NCI-H345 (cell line): ENCODE results near the gene NR2F6.

Experiments used
- DNase-seq: peaks from one replicate; lab custom pipeline; 2025; lab: John Stamatoyannopoulos, UW

Gene NR2F6

DNA sequence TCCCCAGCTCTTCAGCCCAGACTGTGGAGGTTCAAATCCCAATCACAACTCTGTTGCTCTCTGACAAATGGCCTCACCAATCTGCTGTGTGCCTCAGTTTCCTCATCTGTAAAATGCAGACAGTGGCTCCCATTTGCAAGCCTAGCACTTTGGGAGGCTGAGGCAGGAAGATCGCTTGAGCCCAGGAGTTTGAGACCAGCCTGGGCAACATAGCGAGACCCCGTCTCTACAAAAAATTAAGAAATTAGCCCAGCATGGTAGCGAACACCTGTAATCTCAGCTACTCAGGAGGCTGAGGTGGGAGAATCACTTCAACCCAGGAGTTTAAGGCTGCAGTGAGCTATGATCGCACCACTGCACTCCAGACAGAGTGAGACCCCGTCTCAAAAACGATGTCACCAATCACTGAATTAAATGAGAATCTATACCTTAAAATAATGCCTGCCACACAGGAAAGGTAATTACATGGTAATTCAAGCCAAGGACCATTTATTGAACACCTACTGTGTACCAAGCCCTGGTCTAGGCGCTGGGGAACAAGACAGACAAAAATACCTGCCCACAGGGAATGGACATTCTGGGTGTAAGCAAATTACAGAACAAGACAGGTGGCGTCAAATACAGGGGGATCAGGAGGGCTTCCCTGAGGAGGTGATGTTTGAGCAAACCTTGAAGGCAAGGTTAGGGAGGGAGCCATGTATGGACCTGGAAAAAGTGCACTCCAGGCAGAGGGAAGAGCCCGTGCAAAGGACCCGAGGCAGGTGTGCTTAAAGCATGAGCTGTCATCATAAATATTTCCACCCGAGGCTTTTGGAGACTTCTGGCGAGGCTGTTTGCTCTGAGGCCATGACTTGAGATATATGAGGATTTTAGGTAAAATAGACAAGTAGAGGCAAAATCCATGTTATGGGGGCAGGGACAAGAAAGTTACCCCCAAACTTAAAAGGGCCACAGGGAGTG is 7.7 kb downstream of the NR2F6 start:
- DNase-seq = no peak

DNA sequence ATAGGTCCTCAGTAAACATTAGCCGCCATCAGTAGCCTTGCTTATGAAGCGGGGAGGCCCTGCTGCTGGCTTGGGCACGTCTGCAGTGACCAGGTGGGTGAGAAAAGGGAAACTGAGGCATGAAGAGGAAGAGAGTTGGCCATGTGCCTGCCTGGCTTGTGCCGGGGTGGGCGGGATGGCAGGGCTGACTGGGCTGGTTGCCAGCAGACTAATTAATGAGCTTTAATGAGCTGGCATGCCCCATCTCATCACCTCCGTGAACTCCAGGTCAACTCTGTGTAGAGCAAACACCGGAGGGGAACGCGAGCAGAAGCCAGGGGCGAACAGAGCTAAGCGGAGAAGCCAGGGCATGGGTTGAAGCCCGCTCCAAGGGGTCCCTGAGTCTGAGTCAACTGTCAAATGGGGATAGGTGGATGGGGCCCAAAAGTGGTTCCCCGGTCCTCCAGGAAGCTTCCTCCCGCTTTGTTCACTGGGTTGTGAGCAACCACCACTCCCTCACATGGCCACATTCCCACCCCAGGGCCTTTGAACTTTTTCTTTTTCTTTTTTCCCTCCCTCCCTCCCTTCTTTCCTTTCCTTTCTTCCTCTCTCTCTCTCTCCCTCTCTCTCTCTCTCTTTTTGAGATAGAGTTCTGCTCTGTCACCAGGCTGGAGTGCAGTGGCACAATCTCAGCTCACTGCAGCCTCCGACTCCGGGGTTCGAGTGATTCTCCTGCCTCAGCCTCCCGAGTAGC is 8.7 kb downstream of the NR2F6 start:
- DNase-seq = no peak

DNA sequence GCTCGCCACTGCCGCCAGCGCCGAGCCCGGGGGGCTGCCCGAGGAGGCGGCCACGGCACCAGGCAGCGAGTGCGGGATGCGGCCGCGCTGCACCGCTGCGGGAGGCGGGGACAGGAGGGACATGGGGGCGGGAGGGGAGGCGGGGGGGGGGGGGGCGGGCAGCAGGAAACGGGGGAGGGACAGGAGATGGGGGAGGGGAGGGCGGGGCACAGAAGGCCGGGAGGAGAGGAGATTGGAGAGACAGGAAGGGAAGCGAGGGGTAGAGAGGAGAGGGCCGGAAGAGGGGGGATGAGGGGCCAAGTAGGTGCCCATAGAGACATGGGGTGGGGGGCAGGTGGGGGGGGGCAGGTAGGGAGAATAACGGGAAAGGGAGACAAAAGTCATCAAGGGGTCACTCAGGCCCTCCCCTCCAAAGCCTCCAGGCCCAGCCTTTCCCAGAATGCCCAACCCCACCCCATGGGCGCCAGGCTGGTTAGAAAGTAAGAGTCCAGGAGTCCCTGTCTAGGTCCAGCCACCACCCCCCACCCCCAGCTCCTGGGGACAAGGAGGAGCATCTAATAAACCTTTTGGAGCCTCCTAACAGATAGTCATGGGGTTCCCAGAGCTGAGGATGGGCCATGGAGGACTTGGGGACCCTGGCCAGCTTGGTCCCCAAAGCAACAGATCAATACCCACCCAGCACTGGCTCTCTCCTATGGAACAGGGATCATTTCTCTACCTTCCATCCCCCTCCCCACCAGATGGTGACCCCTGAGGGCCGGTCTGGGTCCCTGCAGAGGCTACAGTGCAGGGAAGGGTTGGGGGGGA is 9.5 kb downstream of the NR2F6 start:
- peak; percentile 60 for DNase-seq

DNA sequence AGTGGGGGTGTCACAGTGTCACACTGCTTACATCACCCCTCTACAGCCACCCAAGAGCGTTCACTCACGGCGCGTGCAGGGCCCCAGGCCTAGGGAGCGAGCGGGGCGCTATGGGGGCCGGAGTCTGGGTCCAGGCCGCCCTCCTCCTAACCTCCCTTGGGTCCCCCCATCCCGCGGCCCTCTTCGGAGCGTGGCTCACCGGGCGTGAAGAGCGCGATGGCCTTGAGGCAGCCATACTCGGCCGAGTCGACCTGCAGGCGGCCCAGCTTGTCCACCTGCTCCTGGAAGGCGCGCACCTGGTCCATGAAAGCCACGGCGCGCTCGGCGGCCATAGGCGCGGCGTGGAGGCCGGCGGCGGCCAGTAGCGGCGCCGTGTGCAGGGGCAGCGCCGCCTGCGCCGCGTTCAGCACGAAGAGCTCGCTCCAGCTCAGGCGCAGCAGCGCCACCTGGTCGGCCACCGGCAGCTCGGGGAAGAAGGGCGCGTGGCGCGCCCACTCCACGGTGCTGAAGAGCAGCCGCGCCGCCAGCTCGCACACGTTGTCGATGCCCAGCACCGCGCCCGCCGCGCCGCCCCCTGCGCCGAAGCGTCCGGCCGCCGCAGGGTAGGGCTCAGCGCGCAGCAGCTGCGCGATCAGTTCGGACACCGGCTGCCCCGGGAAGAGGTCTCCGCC is 10.3 kb downstream of the NR2F6 start:
- DNase-seq = peak; percentile 60

DNA sequence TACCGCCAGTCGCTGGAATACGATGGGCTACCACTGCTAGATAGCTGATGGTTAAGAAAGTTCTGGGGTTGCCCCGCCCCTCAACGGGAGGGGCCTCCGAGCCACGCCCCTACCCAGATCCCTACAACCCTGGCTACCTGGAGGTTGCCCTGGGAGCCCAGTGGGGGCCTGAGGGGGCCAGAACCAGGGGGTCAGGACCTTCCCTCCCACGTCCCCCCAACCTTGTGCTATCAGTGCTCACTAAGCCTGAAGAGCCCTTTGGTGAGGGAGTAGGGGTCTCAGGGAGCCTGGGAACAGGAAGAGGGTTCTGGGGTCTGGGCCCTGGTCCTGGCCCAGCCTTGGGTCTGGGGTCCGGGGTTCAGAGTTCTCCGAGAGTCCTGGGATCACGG is 10.8 kb downstream of the NR2F6 start:
- DNase-seq = peak; percentile 64

DNA sequence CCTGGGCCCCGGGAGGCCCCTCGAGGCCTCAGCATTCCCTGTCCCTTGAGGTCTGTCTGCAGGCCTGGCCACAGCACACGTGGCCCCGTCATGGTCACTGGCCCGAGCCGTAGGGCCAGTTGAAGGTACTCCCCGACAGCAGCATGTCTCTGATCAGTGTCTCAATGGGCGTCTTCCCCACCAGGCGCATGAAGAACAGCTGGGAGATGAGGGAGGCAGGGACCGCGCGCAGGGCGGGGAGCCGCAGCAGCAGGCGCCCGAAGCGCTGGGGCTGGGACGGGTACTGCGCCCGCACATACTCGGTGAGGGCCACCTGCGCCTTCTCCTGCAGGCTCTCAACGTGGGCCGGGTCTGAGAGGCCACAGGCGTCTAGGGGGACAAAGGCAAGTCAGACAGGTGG is 13.5 kb downstream of the NR2F6 start:
- DNase-seq = no peak

DNA sequence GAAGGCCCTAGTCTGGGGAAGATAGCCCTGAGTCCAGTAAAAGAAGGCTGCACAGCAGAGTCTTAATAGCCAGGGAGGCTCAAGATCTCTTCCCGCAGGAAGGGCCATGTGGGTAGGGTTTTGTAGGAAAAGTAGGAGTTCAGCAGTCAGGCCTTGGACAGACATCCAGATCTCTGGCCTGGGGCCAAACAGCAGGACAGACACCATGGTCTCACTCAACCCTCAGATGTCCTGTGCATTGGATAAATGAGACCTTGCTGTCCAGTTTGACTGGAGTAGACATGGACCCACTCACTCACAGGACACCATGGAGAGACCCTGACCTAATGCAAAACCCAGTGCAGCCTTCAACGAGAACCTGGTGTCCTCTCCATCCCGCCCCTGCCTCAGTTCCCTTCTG is 15.8 kb downstream of the NR2F6 start:
- no peak for DNase-seq

DNA sequence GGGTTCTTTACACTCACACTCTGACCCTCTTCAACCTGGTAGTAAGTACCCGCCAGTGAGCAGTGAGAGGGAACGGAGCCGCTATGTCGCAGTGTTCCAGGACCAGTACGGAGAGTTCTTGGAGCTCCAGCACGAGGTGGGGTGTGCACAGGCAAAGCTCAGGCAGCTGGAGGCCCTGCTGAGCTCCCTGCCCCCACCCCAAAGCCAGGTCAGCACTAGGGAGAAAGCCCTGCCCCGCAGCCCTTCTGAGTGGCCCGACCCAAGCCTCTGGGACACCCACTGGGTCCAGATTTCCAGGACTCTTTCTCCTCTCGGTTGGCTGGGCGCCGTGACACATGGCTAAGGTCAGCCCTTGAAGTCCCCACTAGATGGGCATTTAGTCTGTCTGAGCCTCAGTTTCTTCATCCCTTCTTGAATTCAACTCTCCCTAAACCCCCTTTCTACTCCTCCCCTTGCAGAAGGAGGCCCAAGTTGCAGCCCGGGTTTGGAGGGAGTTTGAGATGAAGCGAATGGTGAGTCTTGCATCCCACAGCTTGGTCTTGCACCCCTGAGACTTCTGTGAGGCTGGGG is 17.8 kb downstream of the NR2F6 start:
- no peak for DNase-seq

DNA sequence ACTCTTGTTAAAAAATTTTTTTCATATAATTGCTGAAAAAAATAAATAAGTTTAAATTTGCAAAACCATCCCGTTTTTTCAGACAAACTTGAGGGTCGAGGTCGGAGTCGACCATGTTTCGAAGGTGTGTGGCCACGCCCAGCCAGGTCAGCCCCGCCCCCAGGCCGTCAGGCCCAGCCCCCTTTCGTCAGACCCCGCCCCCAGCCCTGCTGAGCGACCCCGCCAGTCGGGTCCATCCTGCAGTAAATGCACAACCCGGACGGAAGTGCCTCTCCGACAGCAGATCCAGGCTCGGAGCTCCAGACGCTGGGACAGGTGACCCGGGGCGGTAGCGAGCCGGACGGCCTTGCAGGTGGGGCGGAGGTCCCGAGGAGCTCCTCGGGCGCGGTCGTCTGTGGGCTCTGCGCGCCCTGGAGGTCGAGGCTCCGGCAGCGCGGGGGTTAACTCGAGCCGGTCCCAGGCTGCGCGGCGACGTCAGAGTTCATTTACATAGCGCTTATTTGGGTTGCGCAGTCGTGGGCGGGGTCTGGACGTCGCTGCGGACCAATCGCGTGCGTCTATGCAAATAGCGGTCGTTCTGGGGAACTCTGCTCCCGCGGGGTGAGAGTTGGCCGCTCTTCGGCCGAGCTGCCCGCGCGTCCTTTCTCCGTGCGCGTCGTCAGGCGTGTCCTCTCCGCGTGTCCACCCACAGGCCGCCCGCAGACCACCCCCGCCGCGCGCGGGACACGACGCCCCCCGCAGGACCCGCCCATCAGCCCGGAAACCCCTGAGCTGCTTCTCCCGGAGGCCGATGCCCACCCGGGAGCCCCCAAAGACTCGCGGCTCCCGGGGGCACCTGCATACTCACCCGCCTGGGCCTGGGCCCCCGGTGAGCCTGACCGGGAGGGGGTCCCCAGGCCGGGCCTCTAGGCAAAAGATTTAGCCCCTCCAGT is 19.5 kb downstream of the NR2F6 start, which contains the start of gene OCEL1:
OCEL1 (plus strand) TSS at position 225 of the 932 bp plus-strand sequence; CDS start at position 247, 22 bp downstream.
- peak; percentile 93 for DNase-seq

DNA sequence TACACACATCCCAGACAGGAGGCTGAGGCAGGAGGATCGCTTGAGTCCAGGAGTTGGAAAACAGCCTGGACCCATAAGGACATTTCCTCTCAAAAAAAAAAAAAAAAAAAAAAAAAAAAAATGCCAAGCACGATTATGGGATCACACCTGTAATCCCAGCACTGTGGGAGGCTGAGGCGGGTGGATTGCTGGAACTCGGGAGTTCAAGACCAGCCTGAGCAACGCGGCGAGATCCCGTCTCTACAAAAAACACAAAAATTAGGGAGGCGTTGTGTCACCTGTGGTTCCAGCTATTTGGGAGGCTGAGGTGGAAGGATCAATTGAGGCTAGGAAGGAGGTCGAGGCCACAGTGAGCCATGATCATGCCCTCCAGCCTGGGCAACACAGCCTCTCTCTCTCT is 20.7 kb downstream of the NR2F6 start:
- no peak for DNase-seq

DNA sequence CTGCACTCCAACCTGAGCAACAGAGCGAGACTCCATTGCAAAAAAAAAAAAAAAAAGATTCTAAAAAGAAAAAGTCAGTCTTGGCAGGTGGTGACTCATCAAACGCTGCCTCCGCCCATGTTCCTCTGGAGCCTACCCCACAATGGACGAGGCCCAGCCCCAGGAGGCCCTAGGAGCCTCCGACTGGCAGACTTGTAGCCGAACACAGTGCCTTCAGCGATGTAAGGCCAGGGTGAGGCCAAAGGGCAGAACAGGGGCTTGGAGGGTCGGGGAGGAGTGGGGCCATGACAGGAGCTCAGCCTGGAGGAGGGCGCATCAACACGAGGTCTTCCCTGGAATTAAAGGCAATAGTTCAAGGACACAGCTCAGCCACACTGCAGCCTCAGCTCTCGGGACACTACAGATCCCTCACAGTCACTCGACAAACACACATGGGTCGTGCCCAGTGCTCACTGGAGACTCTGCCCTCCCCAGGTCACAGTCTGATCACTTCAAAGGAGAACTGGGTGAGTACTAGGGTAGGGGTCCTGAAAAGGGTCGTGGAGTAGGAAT is 25.4 kb downstream of the NR2F6 start:
- no peak for DNase-seq

DNA sequence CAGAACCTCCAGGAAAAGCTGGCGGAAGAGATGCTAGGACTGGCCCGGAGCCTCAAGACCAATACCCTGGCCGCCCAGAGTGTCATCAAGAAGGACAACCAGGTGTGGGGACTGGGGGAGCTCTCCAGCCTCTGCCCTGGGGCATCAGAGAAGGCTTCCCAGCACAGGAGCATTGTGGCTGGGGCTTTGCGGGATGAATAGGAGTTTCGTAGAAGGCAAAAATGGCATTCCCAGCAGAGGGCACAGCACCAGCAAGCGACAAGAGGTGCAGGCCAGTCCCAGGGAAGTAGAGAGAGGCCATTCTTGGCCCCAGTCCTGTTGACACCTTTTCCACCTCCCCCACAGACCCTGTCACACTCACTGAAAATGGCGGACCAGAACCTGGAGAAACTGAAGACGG is 26.4 kb downstream of the NR2F6 start:
- DNase-seq = no peak

DNA sequence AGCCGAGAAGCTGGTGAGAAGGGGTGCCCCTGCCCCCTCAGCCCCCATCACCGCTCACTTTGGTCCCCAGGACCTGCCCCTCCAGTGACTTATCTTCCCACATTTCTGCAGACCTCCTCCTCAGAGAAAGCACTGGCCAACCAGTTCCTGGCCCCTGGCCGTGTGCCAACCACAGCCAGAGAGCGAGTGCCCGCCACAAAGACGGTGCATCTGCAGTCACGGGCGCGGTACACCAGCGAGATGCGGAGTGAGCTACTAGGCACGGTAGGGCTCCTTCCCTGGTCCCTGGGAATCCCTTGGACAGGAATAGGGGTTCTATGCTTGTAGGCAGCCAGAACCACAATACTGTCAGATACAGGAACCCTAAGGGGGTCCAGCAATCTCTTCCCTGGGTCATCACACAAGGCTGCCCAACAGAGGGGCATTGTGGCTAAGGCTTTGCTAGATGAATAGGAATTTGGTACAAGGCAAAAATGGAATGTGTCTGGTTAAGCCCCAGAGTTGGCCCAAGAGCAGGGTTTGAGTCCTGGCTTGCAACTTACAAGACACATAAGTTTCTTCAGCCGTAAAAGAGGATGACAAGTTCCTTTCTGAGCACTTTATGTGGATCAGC is 29.6 kb downstream of the NR2F6 start:
- DNase-seq = no peak

DNA sequence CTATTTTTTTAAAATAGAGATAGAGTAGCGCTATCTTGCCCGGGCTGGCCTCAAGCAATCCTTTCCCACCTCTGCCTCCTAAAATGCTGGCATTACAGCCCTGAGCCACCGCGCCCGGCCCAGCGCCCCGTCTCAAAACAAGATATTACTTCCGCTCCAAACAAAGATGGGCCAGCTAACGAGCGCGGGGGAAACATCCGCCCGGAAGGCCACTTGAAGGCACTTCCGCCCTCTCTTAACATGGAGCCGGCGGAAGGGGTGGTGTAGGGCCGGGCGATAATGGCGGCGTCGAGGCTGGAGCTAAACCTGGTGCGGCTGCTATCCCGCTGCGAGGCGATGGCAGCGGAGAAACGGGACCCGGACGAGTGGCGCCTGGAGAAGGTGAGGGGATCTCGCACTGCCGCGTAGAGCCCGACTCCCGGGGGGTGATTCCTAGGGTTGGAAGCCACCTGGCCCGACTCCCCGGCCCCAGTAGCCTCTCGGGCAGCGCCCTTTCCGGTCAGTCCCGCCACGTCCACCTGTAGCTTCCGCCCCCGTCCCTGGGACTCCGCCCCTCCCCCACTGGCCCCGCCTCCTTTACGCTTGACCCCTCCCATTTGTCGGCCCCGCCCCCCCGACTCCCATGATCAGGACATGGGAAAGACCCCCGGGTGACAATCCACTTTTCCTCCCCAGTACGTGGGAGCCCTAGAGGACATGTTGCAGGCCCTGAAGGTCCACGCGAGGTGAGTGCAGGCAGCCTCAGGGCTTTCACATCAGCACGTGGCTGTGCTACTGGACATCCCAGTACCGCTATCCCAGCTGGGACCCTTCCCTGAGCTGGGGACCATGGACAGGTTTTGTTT is 30.4 kb downstream of the NR2F6 start, which contains the start of gene USE1:
USE1 (plus strand) TSS at position 231 of the 845 bp plus-strand sequence; CDS start at position 280, 49 bp downstream.
- peak; percentile 87 for DNase-seq

DNA sequence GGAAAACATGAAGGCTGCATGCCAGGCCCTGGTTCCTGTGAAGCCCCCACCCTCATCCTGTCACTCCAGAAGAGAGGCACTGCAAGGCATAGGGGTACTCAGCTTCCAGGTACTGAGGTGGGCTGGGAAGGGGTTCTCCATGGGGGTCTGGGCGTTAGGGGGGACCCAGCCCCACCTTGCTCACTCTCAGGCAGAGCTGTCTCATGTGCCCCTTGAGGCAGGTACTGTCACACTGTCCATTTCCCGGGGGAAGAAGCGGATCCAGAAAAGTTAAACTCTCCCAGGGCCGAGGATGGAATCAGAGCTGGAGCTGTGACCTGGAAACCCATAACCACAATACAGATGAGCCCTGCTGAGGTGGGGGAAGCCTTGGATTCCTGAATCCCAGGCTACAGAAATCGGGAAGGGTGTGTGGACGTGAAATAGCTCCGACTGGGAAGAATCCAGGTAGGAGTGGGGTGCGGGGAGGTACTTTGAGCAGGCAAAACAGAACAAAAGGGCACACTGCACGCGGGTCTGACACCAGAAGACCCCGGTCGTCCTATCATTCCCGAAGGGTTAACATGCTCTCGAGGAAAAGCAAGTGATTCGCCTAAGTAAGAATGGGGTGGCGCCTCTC is 31.1 kb downstream of the NR2F6 start:
- DNase-seq = no peak

DNA sequence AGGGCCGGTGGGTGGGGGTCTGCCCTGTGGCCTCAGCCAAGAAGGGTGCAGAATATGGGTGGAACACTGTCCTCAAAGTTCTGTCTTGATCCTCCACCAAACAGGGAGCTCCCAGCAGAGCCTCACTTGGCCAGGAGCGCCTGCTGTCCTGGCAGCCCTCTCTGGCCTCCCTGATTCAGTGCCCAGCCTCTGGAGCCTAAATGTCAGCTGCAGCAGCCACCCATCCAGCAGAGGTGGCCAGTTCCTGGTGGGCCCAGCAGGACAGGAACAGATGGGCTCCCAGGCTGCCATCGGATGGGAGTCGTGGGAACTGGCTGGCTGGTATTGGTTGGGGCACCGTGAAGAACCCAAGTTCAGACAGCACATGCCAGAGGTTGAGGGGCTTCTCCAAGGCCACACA is 32.4 kb downstream of the NR2F6 start:
- DNase-seq = no peak

DNA sequence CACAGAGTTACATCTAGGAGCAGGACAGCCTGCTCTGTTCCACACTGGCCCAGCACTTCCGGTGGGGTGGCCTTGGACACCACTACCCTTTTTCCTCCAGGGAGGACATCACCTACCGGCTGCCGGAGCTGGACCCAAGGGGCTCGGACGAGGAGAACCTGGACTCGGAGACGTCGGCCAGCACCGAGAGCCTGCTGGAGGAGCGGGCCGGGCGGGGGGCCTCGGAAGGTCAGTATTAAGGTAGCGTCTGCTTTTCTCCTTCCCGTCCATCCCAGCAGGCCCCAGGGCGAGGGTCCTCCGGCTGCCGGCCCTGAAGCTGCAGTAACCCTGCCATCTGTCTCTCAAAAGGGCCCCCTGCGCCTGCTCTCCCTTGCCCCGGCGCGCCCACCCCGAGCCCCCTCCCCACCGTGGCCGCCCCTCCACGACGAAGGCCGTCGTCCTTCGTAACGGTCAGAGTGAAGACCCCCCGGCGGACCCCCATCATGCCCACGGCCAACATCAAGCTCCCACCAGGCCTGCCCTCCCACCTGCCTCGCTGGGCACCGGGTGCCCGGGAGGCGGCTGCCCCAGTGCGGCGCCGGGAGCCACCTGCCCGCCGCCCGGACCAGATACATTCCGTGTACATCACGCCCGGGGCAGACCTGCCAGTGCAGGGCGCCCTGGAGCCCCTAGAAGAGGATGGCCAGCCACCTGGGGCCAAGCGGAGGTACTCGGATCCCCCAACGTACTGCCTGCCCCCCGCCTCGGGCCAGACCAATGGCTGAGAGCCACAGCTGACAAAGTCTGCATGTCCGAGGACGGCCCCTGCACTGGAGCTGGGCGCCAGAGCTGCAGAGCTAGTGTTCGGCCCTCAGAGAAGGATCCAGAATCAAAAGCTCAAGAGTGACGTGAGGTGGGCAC is 33.9 kb downstream of the NR2F6 start:
- no peak for DNase-seq
